GM06990 (cell line): Measurements from ENCODE around the gene C21orf91.

Experiments used
- DNase-seq: peaks from one replicate; pipeline ENCODE4 v3.0.0-alpha.2; 2011; ENCODE audit not compliant: insufficient read length; ENCODE audit errors: extremely low read depth
- H3K27me3 ChIP-seq: replicated peaks from 2 replicates; pipeline ENCODE4 v1.6.0; 2011; ENCODE audit warnings: low read length; ENCODE audit not compliant: control insufficient read depth, insufficient read depth
- H3K36me3 ChIP-seq: 2 replicates; pipeline ENCODE4 v1.5.1; 2011; ENCODE audit warnings: low read length; ENCODE audit not compliant: control insufficient read depth, insufficient read depth
- H3K4me3 ChIP-seq: replicated peaks from 2 replicates; pipeline ENCODE4 v1.5.1; 2011; ENCODE audit warnings: low read depth, mild to moderate bottlenecking, control low read depth, low read length
- CTCF ChIP-seq: IDR thresholded peaks from 2 replicates; pipeline ENCODE4 v1.5.1; 2011; ENCODE audit warnings: low read length, control low read depth, mild to moderate bottlenecking, inconsistent platforms; ENCODE audit not compliant: insufficient read depth, poor library complexity, severe bottlenecking

The C21orf91 gene

DNA sequence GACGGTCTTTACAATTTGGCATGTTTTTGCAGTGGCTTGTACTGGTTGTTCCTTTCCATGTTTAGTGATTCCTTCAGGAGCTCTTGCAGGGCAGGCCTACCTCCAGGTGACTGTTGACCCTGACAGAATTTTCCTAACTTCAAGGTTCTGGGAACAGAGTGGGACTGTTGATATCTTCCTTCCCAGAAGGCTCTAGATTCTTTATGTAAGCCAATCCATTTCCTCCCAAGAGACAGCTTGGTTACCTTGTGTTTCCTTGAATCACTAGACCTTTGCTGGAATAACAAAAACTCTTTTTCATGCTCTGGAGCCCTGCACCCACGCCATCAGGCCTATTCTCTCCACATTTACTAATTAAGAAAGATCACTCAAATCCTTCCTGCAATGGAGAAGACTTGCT lies 67.0 kb downstream of the C21orf91 start:
- no peak for TF ChIP-seq CTCF
- DNase-seq = no peak
- H3K4me3 ChIP-seq = no peak overlapping the region
- H3K27me3 ChIP-seq = no peaks in the 10 kb centered on the region
- no peaks in the 10 kb centered on the region for H3K36me3 ChIP-seq

DNA sequence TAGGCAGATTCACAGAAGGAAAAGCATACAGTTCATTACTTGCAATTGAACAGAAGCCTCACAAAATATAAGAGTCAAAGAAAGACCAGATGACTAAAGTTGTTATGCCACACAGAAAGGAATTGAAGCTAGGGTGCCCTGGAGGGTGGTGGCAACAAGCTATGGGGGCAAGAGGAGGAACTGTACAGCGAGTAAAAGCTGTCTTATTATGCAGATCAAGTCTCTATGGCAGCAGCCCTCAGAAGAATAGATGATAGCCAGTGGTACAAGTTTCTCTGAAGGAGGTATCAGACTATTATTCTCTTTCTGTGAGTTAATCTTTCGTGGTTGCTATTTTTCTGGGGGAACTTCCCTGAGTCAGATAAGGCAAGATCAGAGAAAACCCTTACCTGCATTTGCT lies 72.2 kb downstream of the C21orf91 start:
- H3K36me3 ChIP-seq = no peaks in the 10 kb centered on the region
- no peak for TF ChIP-seq CTCF

DNA sequence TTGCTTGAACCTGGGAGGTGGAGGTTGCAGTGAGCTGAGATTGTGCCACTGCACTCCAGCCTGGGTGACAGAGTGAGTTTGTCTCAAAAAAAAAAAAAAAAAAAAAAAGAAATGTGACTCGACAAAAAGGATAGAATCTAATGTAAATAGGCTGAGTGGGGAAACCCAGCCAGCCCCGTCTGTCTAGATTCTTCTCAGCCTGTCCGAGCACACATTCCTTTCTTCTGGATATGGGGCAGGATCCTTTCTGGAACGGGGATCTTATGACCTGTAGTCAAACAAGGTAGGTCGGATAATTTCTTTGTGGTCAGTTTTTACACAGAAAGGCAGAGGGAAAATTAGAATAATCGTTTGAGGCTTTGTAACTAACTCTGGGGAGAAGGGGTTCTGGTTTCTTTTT lies 74.1 kb downstream of the C21orf91 start:
- Histone ChIP-seq H3K36me3 (no peaks in the 10 kb centered on the region), H3K4me3 (no peak overlapping the region), H3K27me3 (no peaks in the 10 kb centered on the region)
- no peak for TF ChIP-seq CTCF
- DNase-seq = no peak

More for the DNA sequence above, 72.2 kb downstream of the C21orf91 start:
- Histone ChIP-seq H3K27me3 (no peaks in the 10 kb centered on the region), H3K4me3 (no peak overlapping the region)
- no peak for DNase-seq

DNA sequence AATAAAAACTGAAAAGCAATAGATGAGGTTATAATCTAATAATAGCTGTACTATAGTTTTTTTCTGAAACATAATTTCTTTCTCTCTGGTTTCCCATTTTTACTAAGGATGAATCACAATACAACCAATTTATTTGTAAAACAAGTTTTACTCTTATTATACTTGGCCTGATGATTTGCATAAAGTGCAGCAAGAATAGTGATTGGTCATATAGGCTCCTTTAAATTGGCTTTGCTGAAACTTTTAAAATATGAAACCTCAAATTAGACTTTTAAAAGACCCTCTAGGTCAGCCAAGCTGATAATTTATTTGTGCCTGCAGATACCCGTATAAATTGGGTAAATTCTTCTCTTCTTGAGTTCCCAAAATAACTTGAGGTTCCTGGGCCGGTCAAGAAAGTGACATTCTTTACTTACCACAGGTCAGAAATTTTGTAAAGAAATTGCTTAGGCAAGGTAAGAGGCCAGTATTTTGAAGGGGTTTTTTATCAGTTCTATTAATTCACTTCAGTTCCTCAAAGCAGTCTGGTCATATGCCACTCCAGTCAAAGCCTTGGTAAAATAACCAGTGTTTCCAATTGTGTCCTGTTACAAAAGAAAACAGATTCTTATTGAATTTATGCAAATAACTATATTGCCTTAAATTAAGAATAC lies 76.1 kb downstream of the C21orf91 start:
- Histone ChIP-seq H3K36me3 (no peaks in the 10 kb centered on the region), H3K4me3 (no peak overlapping the region), H3K27me3 (no peaks in the 10 kb centered on the region)
- TF ChIP-seq CTCF = no peak
- peak; percentile 28 for DNase-seq

- no peak for DNase-seq
- Histone ChIP-seq H3K27me3 (no peaks in the 10 kb centered on the region), H3K4me3 (no peak overlapping the region), H3K36me3 (no peaks in the 10 kb centered on the region)
- no peak for TF ChIP-seq CTCF
Measured at GRCh38 chr21:17742181-17742580, 77.0 kb downstream of the C21orf91 start.
